HEK293T (cell line): ENCODE results near the gene SLC35A5.
A peak's percentile ranks its signal among the peaks of the same experiment; 100 is the strongest.

Experiments used
- CTCF ChIA-PET: fragments of 350-600 bp; formaldehyde crosslinking; extraction: SDS; loops from one replicate; lab custom pipeline; 2021; ENCODE audit warnings: antibody characterized with exemption, inconsistent platforms; lab: Yijun Ruan, JAX
- POLR2A ChIA-PET: fragments of 350-600 bp; formaldehyde crosslinking; extraction: SDS; loops from one replicate; lab custom pipeline; 2020; ENCODE audit warnings: antibody characterized with exemption, inconsistent platforms; lab: Yijun Ruan, JAX
- DNase-seq: peaks from one replicate; pipeline ENCODE4 v3.0.0; 2012; ENCODE audit warnings: mixed read lengths; ENCODE audit errors: extremely low spot score
- ARNT ChIP-seq: fragments of 450-650 bp; IDR thresholded peaks from 2 replicates; pipeline ENCODE4 v1.6.1; 2017; ENCODE audit warnings: mild to moderate bottlenecking
- BHLHE40 ChIP-seq: fragments of 450-650 bp; IDR thresholded peaks from 2 replicates; pipeline ENCODE4 v1.6.1; 2016; ENCODE audit warnings: mild to moderate bottlenecking, moderate library complexity, borderline replicate concordance
- CTBP1 ChIP-seq: fragments of 450-650 bp; IDR thresholded peaks from 2 replicates; pipeline ENCODE4 v1.6.1; 2016; ENCODE audit warnings: borderline replicate concordance
- ELF4 ChIP-seq: fragments of 450-650 bp; IDR thresholded peaks from 2 replicates; pipeline ENCODE4 v1.6.1; 2017; ENCODE audit warnings: antibody characterized with exemption
- FOXA1 ChIP-seq: fragments of 450-650 bp; IDR thresholded peaks from 2 replicates; pipeline ENCODE4 v1.6.1; 2016; ENCODE audit warnings: mild to moderate bottlenecking
- FOXK2 ChIP-seq: fragments of 450-650 bp; IDR thresholded peaks from 2 replicates; pipeline ENCODE4 v1.6.1; 2016; ENCODE audit warnings: mild to moderate bottlenecking
- FOXM1 ChIP-seq: fragments of 450-650 bp; IDR thresholded peaks from 2 replicates; pipeline ENCODE4 v1.6.1; 2017; ENCODE audit warnings: mild to moderate bottlenecking, borderline replicate concordance
- HDGF ChIP-seq: fragments of 450-650 bp; IDR thresholded peaks from 2 replicates; pipeline ENCODE4 v1.6.1; 2017; ENCODE audit warnings: antibody characterized with exemption, borderline replicate concordance
- L3MBTL2 ChIP-seq: fragments of 450-650 bp; conservative IDR thresholded peaks from 2 replicates; pipeline ENCODE4 v1.6.1; 2016; ENCODE audit warnings: mild to moderate bottlenecking
- LEF1 ChIP-seq: fragments of 450-650 bp; IDR thresholded peaks from 2 replicates; pipeline ENCODE4 v1.6.1; 2017; ENCODE audit warnings: mild to moderate bottlenecking, borderline replicate concordance
- NFRKB ChIP-seq: fragments of 450-650 bp; IDR thresholded peaks from 2 replicates; pipeline ENCODE4 v1.6.1; 2016; ENCODE audit warnings: mild to moderate bottlenecking, moderate library complexity
- SP1 ChIP-seq: fragments of 450-650 bp; IDR thresholded peaks from 2 replicates; pipeline ENCODE4 v1.6.1; 2017
- SUZ12 ChIP-seq: fragments of 450-650 bp; IDR thresholded peaks from 2 replicates; pipeline ENCODE4 v1.6.1; 2016; ENCODE audit warnings: mild to moderate bottlenecking
- TARDBP ChIP-seq: fragments of 450-650 bp; IDR thresholded peaks from 2 replicates; pipeline ENCODE4 v1.6.1; 2016
- ZNF384 ChIP-seq: fragments of 450-650 bp; IDR thresholded peaks from 2 replicates; pipeline ENCODE4 v1.6.1; 2016
- TF ChIP-seq, protein P1 (sequence below): fragments of 450-650 bp; IDR thresholded peaks from 2 replicates; pipeline ENCODE4 v1.6.1; 2016

The SLC35A5 gene

GRCh38 chr3:112568642-112569041 lies 6.8 kb downstream of the SLC35A5 start:
- TF ChIP-seq FOXA1, result no peak
- no peak for TF ChIP-seq ARNT
- no peak for TF ChIP-seq ZNF384
- TF ChIP-seq L3MBTL2, result no peak
- TF ChIP-seq SUZ12, result no peak
- TF ChIP-seq CTBP1, result no peak
- no peak for TF ChIP-seq LEF1
- no peak for TF ChIP-seq FOXK2
- TF ChIP-seq, protein P1, sequence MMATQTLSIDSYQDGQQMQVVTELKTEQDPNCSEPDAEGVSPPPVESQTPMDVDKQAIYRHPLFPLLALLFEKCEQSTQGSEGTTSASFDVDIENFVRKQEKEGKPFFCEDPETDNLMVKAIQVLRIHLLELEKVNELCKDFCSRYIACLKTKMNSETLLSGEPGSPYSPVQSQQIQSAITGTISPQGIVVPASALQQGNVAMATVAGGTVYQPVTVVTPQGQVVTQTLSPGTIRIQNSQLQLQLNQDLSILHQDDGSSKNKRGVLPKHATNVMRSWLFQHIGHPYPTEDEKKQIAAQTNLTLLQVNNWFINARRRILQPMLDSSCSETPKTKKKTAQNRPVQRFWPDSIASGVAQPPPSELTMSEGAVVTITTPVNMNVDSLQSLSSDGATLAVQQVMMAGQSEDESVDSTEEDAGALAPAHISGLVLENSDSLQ, result no peak
- TF ChIP-seq TARDBP, result no peak
- TF ChIP-seq HDGF, result no peak
- TF ChIP-seq BHLHE40, result no peak
- TF ChIP-seq NFRKB, result no peak
- TF ChIP-seq ELF4, result no peak
- no peak for TF ChIP-seq FOXM1
- no peak for TF ChIP-seq SP1
- ChIA-PET POLR2A (no interaction called here), CTCF (interaction anchor here (1.0 kb wide), 1 partner anchor 13 kb away, joined by 3 read pairs; no protein-coding TSS in a partner anchor)
- DNase-seq, result no peak

DNA sequence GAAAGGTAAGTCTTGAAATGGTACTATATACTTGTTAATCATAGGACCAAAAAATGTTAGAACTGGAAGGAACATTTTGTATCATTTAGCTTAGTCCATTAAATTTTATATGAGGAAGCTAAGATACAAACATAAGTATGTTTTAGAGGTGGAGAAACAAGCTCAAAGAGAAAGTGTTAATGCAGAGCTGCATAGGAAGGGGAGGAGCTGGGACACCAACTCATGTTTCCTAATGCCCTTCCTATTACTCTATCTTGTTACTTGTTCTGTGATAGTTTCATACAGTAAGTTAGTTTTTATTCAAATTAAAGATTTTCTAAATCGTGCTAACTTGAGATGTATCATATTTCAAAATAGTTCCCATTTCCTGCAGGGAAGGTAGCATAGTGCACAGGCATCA lies 7.4 kb downstream of the SLC35A5 start:
- TF ChIP-seq HDGF (no peak), L3MBTL2 (no peak), ARNT (no peak), LEF1 (no peak), ZNF384 (no peak), FOXM1 (no peak), NFRKB (no peak), CTBP1 (no peak)
- POLR2A ChIA-PET, result interaction anchor here (1.0 kb wide), 1 partner anchor 8 kb away, joined by 4 read pairs; no protein-coding TSS in a partner anchor

GRCh38 chr3:112572701-112573100 lies 10.9 kb downstream of the SLC35A5 start:
- TF ChIP-seq NFRKB, result no peak
- TF ChIP-seq L3MBTL2, result no peak
- TF ChIP-seq FOXK2, result no peak
- TF ChIP-seq ARNT, result no peak
- no peak for TF ChIP-seq FOXA1
- TF ChIP-seq HDGF, result no peak
- no peak for TF ChIP-seq TARDBP
- TF ChIP-seq SUZ12, result no peak
- no peak for TF ChIP-seq BHLHE40
- DNase-seq, result no peak
- ChIA-PET CTCF (no interaction called here), POLR2A (no interaction called here)

More for the DNA sequence above, 7.4 kb downstream of the SLC35A5 start:
- no peak for DNase-seq
- CTCF ChIA-PET, result interaction anchor here (1.0 kb wide), 1 partner anchor 12 kb away, joined by 3 read pairs; no protein-coding TSS in a partner anchor

GRCh38 chr3:112579232-112579631 lies 17.4 kb downstream of the SLC35A5 start:
- no peak for DNase-seq
- TF ChIP-seq TARDBP, result no peak
- no peak for TF ChIP-seq SUZ12
- TF ChIP-seq CTBP1, result no peak
- TF ChIP-seq LEF1, result no peak
- TF ChIP-seq L3MBTL2, result no peak
- no peak for TF ChIP-seq ZNF384
- no peak for TF ChIP-seq ARNT
- POLR2A ChIA-PET, result interaction anchor here (1.5 kb wide), 1 partner anchor 62 kb away, joined by 5 read pairs; no protein-coding TSS in a partner anchor
- CTCF ChIA-PET, result interaction anchor here (0.5 to 0.8 kb wide), 2 partner anchors 52 to 1089 kb away, joined by 3 to 4 read pairs; no protein-coding TSS in a partner anchor

GRCh38 chr3:112579697-112580096 lies 17.9 kb downstream of the SLC35A5 start:
- DNase-seq, result no peak
- TF ChIP-seq LEF1, result no peak
- no peak for TF ChIP-seq ZNF384
- no peak for TF ChIP-seq HDGF
- ChIA-PET POLR2A (interaction anchor here (1.5 kb wide), 1 partner anchor 62 kb away, joined by 5 read pairs; no protein-coding TSS in a partner anchor), CTCF (interaction anchor here (0.6 kb wide), 1 partner anchor 974 kb away, joined by 3 read pairs; no protein-coding TSS in a partner anchor)

DNA sequence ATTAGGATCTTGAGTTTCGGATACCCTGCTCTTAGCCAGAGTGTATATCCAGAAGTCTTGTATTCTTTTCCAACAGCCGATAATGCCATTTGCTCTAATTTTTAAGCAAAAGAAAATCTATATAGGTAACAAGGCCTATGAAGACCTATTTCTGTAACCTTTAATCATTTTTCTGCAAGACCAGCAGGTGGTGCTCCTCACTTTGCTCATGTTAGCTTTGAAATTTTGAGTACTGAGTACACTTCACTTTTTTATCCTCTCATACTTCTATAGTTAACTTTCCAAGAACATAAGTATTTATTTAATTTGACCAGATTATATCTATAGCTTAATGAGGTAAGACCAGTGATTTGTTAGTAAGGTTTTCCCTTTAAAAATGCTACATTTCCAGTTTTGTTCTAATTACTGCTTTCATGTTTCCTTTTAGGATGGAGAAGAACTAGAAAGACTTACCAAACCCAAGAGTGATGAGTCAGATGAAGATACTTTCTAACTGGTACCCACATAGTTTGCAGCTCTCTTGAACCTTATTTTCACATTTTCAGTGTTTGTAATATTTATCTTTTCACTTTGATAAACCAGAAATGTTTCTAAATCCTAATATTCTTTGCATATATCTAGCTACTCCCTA lies 20.5 kb downstream of the SLC35A5 start:
- CTCF ChIA-PET, result interaction anchor here (0.6 to 1.3 kb wide), 8 partner anchors 9 to 231 kb away, joined by 3 to 6 read pairs (median 4); no protein-coding TSS in a partner anchor
- TF ChIP-seq, protein P1, result no peak
- no peak for TF ChIP-seq L3MBTL2
- TF ChIP-seq ARNT, result no peak
- TF ChIP-seq ELF4, result no peak
- TF ChIP-seq FOXK2, result no peak
- peak; percentile 12 for DNase-seq
- POLR2A ChIA-PET, result interaction anchor here (1.7 kb wide), 1 partner anchor 59 kb away, joined by 6 read pairs; the partner anchor contains the start of gene CCDC80

GRCh38 chr3:112583105-112583504 lies 21.3 kb downstream of the SLC35A5 start:
- TF ChIP-seq BHLHE40, result no peak
- no peak for TF ChIP-seq FOXA1
- no peak for TF ChIP-seq SUZ12
- no peak for TF ChIP-seq L3MBTL2
- no peak for TF ChIP-seq ELF4
- no peak for TF ChIP-seq CTBP1
- no peak for TF ChIP-seq LEF1
- TF ChIP-seq SP1, result no peak
- TF ChIP-seq ARNT, result no peak
- no peak for TF ChIP-seq FOXK2
- CTCF ChIA-PET, result interaction anchor here (0.9 to 1.4 kb wide), 5 partner anchors 29 to 391 kb away, joined by 3 to 7 read pairs (median 4); no protein-coding TSS in a partner anchor
- POLR2A ChIA-PET, result interaction anchor here (1.7 kb wide), 1 partner anchor 58 kb away, joined by 6 read pairs; the partner anchor contains the start of gene CCDC80

More at GRCh38 chr3:112583105-112583504, 21.3 kb downstream of the SLC35A5 start:
- DNase-seq, result no peak
